ENCODE measurements around the gene WFDC11. TPM values are rescaled to one million over a fixed set of nuclear protein-coding genes. Genes with fewer than 3 reads are reported as not detected.

WFDC11 gene
- total and polyA plus RNA-seq, 2 donors (not counting 3 experiments of a cell fraction or from before 2014, with no cell fraction given), result not detected

- BruUV-seq (replicated peaks), result no TSS peak
- TF ChIP-seq, protein P1, sequence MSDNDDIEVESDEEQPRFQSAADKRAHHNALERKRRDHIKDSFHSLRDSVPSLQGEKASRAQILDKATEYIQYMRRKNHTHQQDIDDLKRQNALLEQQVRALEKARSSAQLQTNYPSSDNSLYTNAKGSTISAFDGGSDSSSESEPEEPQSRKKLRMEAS (IDR thresholded peaks at IDR 0.05; ENCODE audit: insufficient read depth, insufficient read length), result no peak
- TF ChIP-seq CTCF (IDR thresholded peaks at IDR 0.05; ENCODE audit: extremely low read depth in 1 of 2, insufficient read depth in 1 of 2, low read depth in 1 of 2, low read length in 2 of 2), result no peak
- no peak for TF ChIP-seq FOS (IDR thresholded peaks at IDR 0.05; ENCODE audit: borderline replicate concordance, insufficient read depth, low read length)
- TF ChIP-seq GATA2 (IDR thresholded peaks at IDR 0.05; ENCODE audit: insufficient read depth, insufficient read length, low read depth, low read length), result no peak
- no peak for TF ChIP-seq JUN (IDR thresholded peaks at IDR 0.05; ENCODE audit: borderline replicate concordance, insufficient read depth, insufficient read length, low read depth)
- no peak for TF ChIP-seq MYC (IDR thresholded peaks at IDR 0.05; ENCODE audit: low read depth, low read length)
- TF ChIP-seq POLR2A (IDR thresholded peaks at IDR 0.05; ENCODE audit: low read depth, low read length), result no peak
- TF ChIP-seq POLR2AphosphoS5 (IDR thresholded peaks at IDR 0.05; ENCODE audit: insufficient read depth, low read depth, low read length), result no peak
- no peak for TF ChIP-seq EZH2 (IDR thresholded peaks at IDR 0.05; ENCODE audit: borderline replicate concordance, low read depth, low read length, severe bottlenecking)
- H3K4me2 ChIP-seq (ENCODE audit: insufficient read depth, low read length), result no peak overlapping the region
- DNase-seq (ENCODE audit: low read depth, low spot score), result no peak
- H3K27ac ChIP-seq (ENCODE audit: insufficient read depth, low read depth, low read length), result no peak overlapping the region
- no peaks in the 10 kb centered on the region for H3K36me3 ChIP-seq (ENCODE audit: control insufficient read depth in 2 of 2, extremely low read depth in 1 of 2, insufficient read depth in 2 of 2, low read length in 2 of 2)
- H3K9ac ChIP-seq (replicated peaks; ENCODE audit: extremely low read depth, insufficient read depth, low read length), result no peak overlapping the region
- no peaks in the 10 kb centered on the region for H3K9me3 ChIP-seq (replicated peaks; ENCODE audit: control insufficient read depth, insufficient read depth, low read length)
- H3K4me3 ChIP-seq (replicated peaks in 1 of 3; ENCODE audit: insufficient read depth in 1 of 3, low read depth in 1 of 3, low read length in 3 of 3), result no peak overlapping the region
- H2AFZ ChIP-seq (ENCODE audit: low read depth, low read length), result no peak overlapping the region
- FAIRE-seq, result no peak
- no peaks in the 10 kb centered on the region for H4K20me1 ChIP-seq (replicated peaks; ENCODE audit: control insufficient read depth, extremely low read depth, insufficient read depth, low read length)
- intact Hi-C loops (cut with micrococcal nuclease), result no loop called here
- ChIA-PET POLR2A (no interaction called here), CTCF (no interaction called here)
- dilution Hi-C loops (cut with MboI; ENCODE audit: extremely low pct_ligation_motif_present, low sequenced_read_pairs), result no loop called here
- H3K4me1 ChIP-seq (ENCODE audit: control insufficient read depth, extremely low read depth, insufficient read depth, low read length), result no peaks in the 10 kb centered on the region
- H3K79me2 ChIP-seq (ENCODE audit: control insufficient read depth, insufficient read depth, low read length), result no peaks in the 10 kb centered on the region
- no peaks in the 10 kb centered on the region for H3K9me1 ChIP-seq (replicated peaks; ENCODE audit: control insufficient read depth, extremely low read depth, insufficient read depth, low read length)
- H3K27me3 ChIP-seq (ENCODE audit: control insufficient read depth in 2 of 2, insufficient read depth in 2 of 2, low read length in 2 of 2), result no peaks in the 10 kb centered on the region
Measured at GRCh38 chr20:45636513-45636912, 33.5 kb downstream of the WFDC11 start.

Measured in endothelial cell of umbilical vein (primary cell).